HG03159 (cell line): ENCODE measurements around the gene MYO1D.
"Not testable (repeated sequence)": the region's sequence is repeated elsewhere in the genome, so short reads cannot be mapped to it uniquely, and the experiment has no call there.

Experiments
- ATAC-seq: cut with Tn5 transposase; IDR thresholded peaks from one replicate; pipeline ENCODE4 v1.9.1; 2021; ENCODE audit warnings: mild to moderate bottlenecking, moderate library complexity; ENCODE audit not compliant: unreplicated experiment

The MYO1D gene

GRCh38 chr17:32693194-32693897 lies 183.6 kb downstream of the MYO1D start:
- no peak for ATAC-seq

DNA sequence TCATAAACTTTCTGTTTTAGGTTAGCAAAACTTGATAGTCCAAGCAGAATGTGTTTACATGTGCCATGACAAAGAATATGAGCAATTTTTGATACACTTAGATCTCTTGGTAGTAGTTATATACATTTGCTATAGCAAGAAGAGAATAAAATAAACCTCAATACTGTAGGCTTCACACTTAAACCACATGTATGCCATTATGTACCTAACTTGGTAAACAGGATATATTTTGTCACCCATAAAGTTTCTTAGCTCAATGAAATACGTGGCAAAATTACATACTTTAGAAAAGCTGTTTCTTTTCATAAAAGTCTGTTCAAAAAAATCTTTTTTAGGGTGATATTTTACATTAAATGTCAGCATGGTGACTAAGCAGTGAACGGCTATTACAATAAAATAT lies 184.7 kb downstream of the MYO1D start:
- no peak for ATAC-seq

- no peak for ATAC-seq
These were observed 187.6 kb downstream of the MYO1D start for GRCh38 chr17:32689348-32689747.

GRCh38 chr17:32688221-32688620 lies 188.7 kb downstream of the MYO1D start:
- ATAC-seq: no peak

DNA sequence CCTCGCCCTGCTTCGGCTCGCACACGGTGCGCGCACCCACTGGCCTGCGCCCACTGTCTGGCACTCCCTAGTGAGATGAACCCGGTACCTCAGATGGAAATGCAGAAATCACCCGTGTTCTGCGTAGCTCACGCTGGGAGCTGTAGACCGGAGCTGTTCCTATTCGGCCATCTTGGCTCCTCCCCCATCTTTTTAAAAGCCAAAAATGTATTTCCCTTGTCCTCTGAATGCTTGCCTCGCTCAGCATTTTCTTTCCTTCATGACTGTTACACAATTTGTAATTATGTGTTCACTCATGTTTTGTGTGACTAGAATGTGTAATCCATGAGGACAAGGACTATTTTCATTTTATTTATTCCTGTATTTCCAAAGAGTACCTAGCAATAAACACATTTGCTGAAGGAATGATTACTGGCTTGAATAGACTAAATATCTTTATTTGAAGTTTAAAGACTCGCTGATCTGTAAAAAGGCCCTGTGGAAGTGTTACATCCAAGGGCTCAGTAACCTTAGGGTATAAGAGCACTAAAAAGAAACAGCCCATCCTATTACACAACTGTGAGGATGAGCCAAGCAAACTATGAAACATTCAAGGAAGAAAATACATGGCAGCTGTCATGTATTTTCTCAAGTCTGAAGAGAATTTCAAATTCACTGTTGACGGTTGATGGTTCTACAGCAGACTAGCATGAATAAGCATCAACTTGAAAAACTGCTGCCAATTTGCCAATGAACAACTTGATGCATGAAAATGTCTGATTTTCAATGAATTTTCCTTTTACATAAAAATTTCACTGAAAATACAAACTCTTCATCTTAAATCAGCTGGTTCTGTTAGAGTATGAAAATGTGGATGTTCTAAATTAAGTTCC lies 192.6 kb downstream of the MYO1D start:
- no peak for ATAC-seq

- ATAC-seq: no peak
These were observed 203.0 kb downstream of the MYO1D start for GRCh38 chr17:32673964-32674363.

GRCh38 chr17:32672711-32673110 lies 204.2 kb downstream of the MYO1D start:
- no peak for ATAC-seq

GRCh38 chr17:32671896-32672295 lies 205.0 kb downstream of the MYO1D start:
- no peak for ATAC-seq

DNA sequence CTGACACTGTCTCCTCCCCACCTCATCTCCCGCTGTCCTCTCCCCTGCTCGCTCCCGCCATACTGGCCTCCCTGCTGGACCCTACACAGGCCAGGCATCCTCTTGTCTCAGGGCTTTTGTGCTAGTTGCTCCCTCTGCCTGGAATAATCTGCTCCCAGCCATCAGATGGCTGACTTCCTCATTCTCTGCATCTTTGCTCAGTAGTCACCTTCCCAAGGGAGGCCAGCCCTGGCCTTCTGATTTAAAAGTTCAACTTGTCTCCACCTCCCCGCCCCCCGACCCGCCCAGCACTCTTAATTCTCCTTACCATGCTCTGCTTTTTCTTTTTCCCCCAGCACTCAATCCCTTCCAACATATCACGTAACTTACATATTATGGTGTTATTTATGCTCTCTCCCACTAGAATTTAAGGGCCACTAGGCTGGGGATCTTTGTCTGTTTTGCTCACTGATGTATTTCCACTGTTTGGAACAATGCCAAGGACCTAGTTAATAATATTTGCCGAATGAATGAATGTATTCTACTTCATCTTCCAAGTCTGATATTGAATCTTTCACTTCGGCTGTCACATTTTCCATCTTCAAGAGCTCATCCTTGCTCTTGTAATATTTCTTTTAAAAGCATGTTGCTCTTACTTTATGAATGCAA lies 211.9 kb downstream of the MYO1D start:
- no peak for ATAC-seq

- no peak for ATAC-seq
These were observed 216.4 kb downstream of the MYO1D start for GRCh38 chr17:32660496-32660985.

- no peak for ATAC-seq
These were observed 217.5 kb downstream of the MYO1D start for GRCh38 chr17:32659419-32659842.

- ATAC-seq: no peak
These were observed 218.2 kb downstream of the MYO1D start for GRCh38 chr17:32658470-32659418.

- ATAC-seq: no peak
These were observed 220.0 kb downstream of the MYO1D start for GRCh38 chr17:32656886-32657285.

- no peak for ATAC-seq
These were observed 222.6 kb downstream of the MYO1D start for GRCh38 chr17:32654324-32654723.

DNA sequence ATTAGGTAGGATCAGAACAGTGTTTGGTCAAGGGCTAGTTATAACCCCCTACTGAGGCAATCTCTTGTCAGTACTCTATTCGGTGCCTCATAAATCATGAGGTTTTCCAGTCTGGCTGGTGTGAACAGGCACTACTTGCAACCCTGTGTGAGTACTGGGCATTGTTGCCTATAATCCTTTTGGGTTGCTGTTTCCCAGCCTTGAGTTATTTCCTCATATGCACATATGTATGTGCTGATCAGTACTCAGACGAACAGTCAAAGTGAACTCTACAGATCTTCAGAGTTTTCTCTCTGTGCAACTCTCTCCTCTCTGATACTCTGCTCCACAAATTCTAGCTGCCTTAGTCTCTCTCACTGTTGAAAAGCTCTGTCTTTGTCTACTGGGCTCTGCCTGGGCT lies 225.8 kb downstream of the MYO1D start:
- no peak for ATAC-seq

- ATAC-seq: no peak
These were observed 228.5 kb downstream of the MYO1D start for GRCh38 chr17:32648450-32648849.

GRCh38 chr17:32646941-32647340 lies 230.0 kb downstream of the MYO1D start:
- no peak for ATAC-seq

- not testable (repeated sequence) for ATAC-seq
These were observed 235.4 kb downstream of the MYO1D start for GRCh38 chr17:32641514-32641913.

GRCh38 chr17:32636598-32637218 lies 240.2 kb downstream of the MYO1D start:
- no peak for ATAC-seq

DNA sequence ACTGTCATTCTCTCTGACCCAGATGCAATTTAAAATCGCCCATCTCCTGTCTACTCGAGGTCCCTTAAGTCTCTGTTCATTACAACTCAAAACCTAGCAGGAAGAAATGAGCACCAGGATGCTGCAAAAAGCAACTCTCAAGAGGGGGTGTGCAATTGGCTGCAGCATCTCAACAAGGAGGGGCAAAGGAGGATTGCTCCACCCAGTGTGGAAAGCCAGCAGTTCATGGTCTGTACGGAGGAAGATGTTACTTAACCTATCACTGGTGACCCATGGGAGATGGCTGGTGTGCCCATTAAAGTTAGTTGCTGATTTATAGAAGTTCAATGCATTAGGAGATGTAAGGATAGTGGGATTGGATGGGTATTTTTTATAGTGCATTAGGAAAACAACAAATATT lies 242.8 kb downstream of the MYO1D start:
- ATAC-seq: no peak
